HCT116 (cell line): ENCODE results near the gene COL23A1. TPM values are rescaled to one million over a fixed set of nuclear protein-coding genes. Genes with fewer than 3 reads are reported as not detected.

Source experiments
- ATAC-seq: fragments of 200-7000 bp; cut with Tn5 transposase; 2 replicates; pipeline ENCODE4 v1.9.1; 2020; ENCODE audit warnings: mild to moderate bottlenecking, moderate library complexity
- BruUV-seq: library from RNA; stranded (reverse); fragments of 400-500 nt; replicated peaks from 2 replicates; lab custom pipeline; 2021; lab: Mats Ljungman, UMichigan
- CTCF ChIA-PET: fragments of 300-600 bp; sonication (Branson Sonifier 250); formaldehyde crosslinking; loops from one replicate; lab custom pipeline; 2021; ENCODE audit warnings: antibody characterized with exemption; lab: Charles Lee
- POLR2A ChIA-PET: fragments of 300-600, 350-600 bp; sonication (Branson Sonifier 250); formaldehyde crosslinking; loops from one replicate; lab custom pipeline; 2021; ENCODE audit warnings: antibody characterized with exemption; lab: Charles Lee
- RAD21 ChIA-PET, 2 experiments: fragments of 300-600 bp; sonication (Branson Sonifier 250); formaldehyde crosslinking; loops; one replicate each; lab custom pipeline; 2023; ENCODE audit warnings: low total read pairs in 2 of 2; ENCODE audit not compliant: uncharacterized antibody in 2 of 2, unreplicated experiment in 2 of 2, low non-redundant PET in 1 of 2; lab: Charles Lee
- DNase-seq: peaks from one replicate; pipeline ENCODE4 v3.0.0-alpha.2; 2010; ENCODE audit warnings: low read depth, low spot score
- H2AFZ ChIP-seq: fragments of 200-600 bp; shearing (Covaris generic), sonication (generic); 2 replicates; pipeline ENCODE4 v1.6.1; 2017; ENCODE audit warnings: low read depth, mixed run types, mixed read lengths, antibody characterized with exemption, low read length; ENCODE audit not compliant: poor library complexity, severe bottlenecking
- H3K27ac ChIP-seq: 2 replicates; pipeline ENCODE4 v1.5.1; 2012; ENCODE audit warnings: low read depth, low read length
- H3K27me3 ChIP-seq: fragments of 200-600 bp; sonication (generic); 2 replicates; pipeline ENCODE4 v1.6.1; 2016; ENCODE audit warnings: mixed run types, low read length, mixed read lengths; ENCODE audit not compliant: insufficient read depth
- H3K36me3 ChIP-seq, 2 experiments: fragments of 200-500 bp in 1 of 2; fragments of 200-600 bp in 1 of 2; sonication (Bioruptor generic) in 1 of 2; sonication (generic) in 1 of 2; 2 replicates each; pipeline versions ENCODE4 v1.5.1 to v1.6.1; 2014 to 2016; ENCODE audit warnings: low read length in 2 of 2, inconsistent platforms in 1 of 2, mixed read lengths in 1 of 2, mixed run types in 1 of 2; ENCODE audit not compliant: insufficient read depth in 2 of 2, control insufficient read depth in 1 of 2
- H3K4me1 ChIP-seq, 2 experiments: fragments of 200-600 bp in 1 of 2; sonication (generic) in 1 of 2; 2 replicates each; pipeline versions ENCODE4 v1.5.1 to v1.6.1; 2012 to 2017; ENCODE audit warnings: low read length in 2 of 2, inconsistent platforms in 1 of 2, mild to moderate bottlenecking in 1 of 2, mixed read lengths in 1 of 2, mixed run types in 1 of 2, moderate library complexity in 1 of 2; ENCODE audit not compliant: insufficient read depth in 2 of 2, control insufficient read depth in 1 of 2
- H3K4me2 ChIP-seq: fragments of 200-600 bp; sonication (generic); 2 replicates; pipeline ENCODE4 v1.6.1; 2017; ENCODE audit warnings: mixed run types, low read length, mixed read lengths
- H3K4me3 ChIP-seq, 2 experiments: fragments of 200-600 bp in 1 of 2; sonication (generic) in 1 of 2; replicated peaks in 1 of 2; 2 replicates each; pipeline ENCODE4 v1.5.1; 2011 to 2016; ENCODE audit warnings: low read length in 2 of 2, control low read depth in 1 of 2, low read depth in 1 of 2, mild to moderate bottlenecking in 1 of 2, mixed read lengths in 1 of 2, mixed run types in 1 of 2
- H3K79me2 ChIP-seq: fragments of 200-600 bp; sonication (generic); 2 replicates; pipeline ENCODE4 v1.6.1; 2017; ENCODE audit warnings: mild to moderate bottlenecking, mixed run types, low read length, moderate library complexity, mixed read lengths; ENCODE audit not compliant: insufficient read depth
- H3K9ac ChIP-seq: fragments of 200-600 bp; sonication (generic); 2 replicates; pipeline ENCODE4 v1.6.1; 2016; ENCODE audit warnings: low read length, mixed read lengths
- H3K9me2 ChIP-seq: fragments of 200-600 bp; sonication (generic), shearing (Covaris generic); 2 replicates; pipeline ENCODE4 v1.6.1; 2017; ENCODE audit warnings: mixed run types, mild to moderate bottlenecking, moderate library complexity; ENCODE audit not compliant: insufficient read depth
- H3K9me3 ChIP-seq, 2 experiments: fragments of 200-500 bp in 1 of 2; fragments of 200-600 bp in 1 of 2; sonication (Bioruptor generic) in 1 of 2; sonication (generic) in 1 of 2; 2 replicates each; pipeline ENCODE4 v1.6.1; 2014 to 2017; ENCODE audit warnings: low read length in 2 of 2, mixed read lengths in 2 of 2, inconsistent platforms in 1 of 2, low read depth in 1 of 2, mild to moderate bottlenecking in 1 of 2, mixed run types in 1 of 2, moderate library complexity in 1 of 2; ENCODE audit not compliant: control insufficient read depth in 1 of 2, insufficient read depth in 1 of 2
- H4K20me1 ChIP-seq: fragments of 200-600 bp; sonication (generic), shearing (Covaris generic); 2 replicates; pipeline ENCODE4 v1.6.1; 2017; ENCODE audit warnings: mixed run types, mild to moderate bottlenecking, moderate library complexity; ENCODE audit not compliant: insufficient read depth
- CBX3 ChIP-seq: IDR thresholded peaks from 2 replicates; pipeline ENCODE4 v1.6.1; 2012; ENCODE audit warnings: low read depth
- EGR1 ChIP-seq: IDR thresholded peaks from 2 replicates; pipeline ENCODE4 v1.6.1; 2012; ENCODE audit warnings: low read depth
- ELF1 ChIP-seq: IDR thresholded peaks from 2 replicates; pipeline ENCODE4 v1.6.1; 2012; ENCODE audit warnings: low read depth, borderline replicate concordance
- EZH2 ChIP-seq: fragments of 200-600 bp; sonication (generic); IDR thresholded peaks from 2 replicates; pipeline ENCODE4 v1.6.1; 2017; ENCODE audit warnings: antibody characterized with exemption, mixed run types
- EZH2phosphoT487 ChIP-seq: fragments of 200-600 bp; IDR thresholded peaks from 2 replicates; pipeline ENCODE4 v1.6.1; 2018; ENCODE audit warnings: antibody characterized with exemption, borderline replicate concordance
- JUND ChIP-seq: IDR thresholded peaks from 2 replicates; pipeline ENCODE4 v1.6.1; 2012
- POLR2A ChIP-seq: IDR thresholded peaks from 2 replicates; pipeline ENCODE4 v1.7.0; 2011; ENCODE audit warnings: borderline replicate concordance; ENCODE audit not compliant: insufficient read depth, insufficient read length; ENCODE audit errors: extremely low read depth
- POLR2AphosphoS5 ChIP-seq: IDR thresholded peaks from 2 replicates; pipeline ENCODE4 v1.6.1; 2011; ENCODE audit warnings: mild to moderate bottlenecking, low read depth, low read length, moderate library complexity
- RAD21 ChIP-seq: IDR thresholded peaks from 2 replicates; pipeline ENCODE4 v1.6.1; 2012; ENCODE audit warnings: low read depth, mild to moderate bottlenecking
- SP1 ChIP-seq: IDR thresholded peaks from 2 replicates; pipeline ENCODE4 v1.6.1; 2012; ENCODE audit warnings: low read depth
- SRF ChIP-seq: IDR thresholded peaks from 2 replicates; pipeline ENCODE4 v1.6.1; 2012; ENCODE audit warnings: low read depth
- TCF7L2 ChIP-seq: IDR thresholded peaks from 2 replicates; pipeline ENCODE4 v1.7.0; 2011; ENCODE audit warnings: borderline replicate concordance, inconsistent platforms; ENCODE audit not compliant: insufficient read depth, insufficient read length; ENCODE audit errors: extremely low read depth
- YY1 ChIP-seq: IDR thresholded peaks from 2 replicates; pipeline ENCODE4 v1.6.1; 2011; ENCODE audit warnings: low read length, low read depth, moderate library complexity, mild to moderate bottlenecking; ENCODE audit not compliant: insufficient replicate concordance; ENCODE audit errors: extremely low read depth
- ZFX ChIP-seq: fragments of 450-650 bp; IDR thresholded peaks from 2 replicates; pipeline ENCODE4 v1.6.1; 2017
- intact Hi-C: fragments of 100-400 bp; cut with micrococcal nuclease; formaldehyde crosslinking; loops from 2 replicates; pipeline ENCODE4 v1.10.0; 2022
- total RNA-seq: library from RNA; stranded (reverse); gene quantifications from one replicate; pipeline ENCODE4 v1.2.1, GENCODE V29; 2021; ENCODE audit not compliant: unreplicated experiment
- TF ChIP-seq, protein P1 (sequence below), 3 experiments: fragments of 200-600 bp in 1 of 3; sonication (generic) in 1 of 3; IDR thresholded peaks in 2 of 3; conservative IDR thresholded peaks in 1 of 3; 2 replicates each; pipeline ENCODE4 v1.5.1; 2012 to 2017; ENCODE audit warnings: low read depth in 2 of 3, low read length in 2 of 3, antibody characterized with exemption in 1 of 3, borderline replicate concordance in 1 of 3, control low read depth in 1 of 3, mild to moderate bottlenecking in 1 of 3, mixed read lengths in 1 of 3, mixed run types in 1 of 3, moderate library complexity in 1 of 3; ENCODE audit not compliant: insufficient read depth in 1 of 3
- TF ChIP-seq, protein P2 (sequence below): IDR thresholded peaks from 2 replicates; pipeline ENCODE4 v1.6.1; 2012; ENCODE audit warnings: low read depth

COL23A1 gene
- total RNA-seq, 1 experiment from 2014 or later: not detected

DNA sequence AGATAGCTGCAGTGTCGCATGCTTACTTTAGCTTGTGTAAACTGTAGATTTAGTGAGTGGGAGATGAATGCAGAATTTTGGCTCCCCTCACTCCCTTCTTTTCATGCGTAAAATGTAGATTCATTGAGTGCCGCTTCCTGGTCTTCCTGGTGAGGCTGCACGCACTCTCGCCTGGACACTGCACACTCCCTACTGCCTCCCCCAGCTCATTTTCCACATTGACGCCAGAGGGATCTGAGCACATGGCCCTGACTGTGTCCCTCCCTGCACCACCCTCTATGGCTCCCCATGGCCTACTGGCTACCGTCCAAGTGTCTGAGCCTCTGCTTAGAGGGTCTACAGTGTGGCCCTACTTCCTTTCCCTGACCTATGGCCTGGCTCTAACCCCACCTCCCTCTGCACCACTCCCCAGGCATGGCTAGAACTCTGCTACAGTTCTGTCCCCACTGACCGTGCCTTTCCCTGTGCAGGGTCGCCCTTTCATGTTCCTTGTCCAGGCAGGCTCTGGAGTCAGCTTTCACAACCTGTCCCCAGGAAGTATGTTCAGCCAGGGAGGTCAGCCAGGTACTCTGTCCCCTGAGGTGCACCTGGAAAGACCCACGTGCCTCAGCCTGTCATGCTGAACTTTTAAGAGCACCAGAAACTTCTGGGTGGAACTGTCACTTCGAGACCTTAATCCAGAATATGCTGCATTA lies 160.6 kb downstream of the COL23A1 start:
- intact Hi-C loops: no loop called here
- no TSS peak for BruUV-seq
- no peak overlapping the region for H3K9ac ChIP-seq
- no peaks in the 10 kb centered on the region for H3K9me2 ChIP-seq
- no peaks in the 10 kb centered on the region for H3K4me1 ChIP-seq
- ChIA-PET CTCF (interaction anchor here (1.0 to 1.1 kb wide), 2 partner anchors 14 to 301 kb away, joined by 3 to 4 read pairs; no protein-coding TSS in a partner anchor), POLR2A (no interaction called here), RAD21 (no interaction called here)
- no peak for ATAC-seq
- no peaks in the 10 kb centered on the region for H3K36me3 ChIP-seq
- H4K20me1 ChIP-seq: no peaks in the 10 kb centered on the region
- TF ChIP-seq TCF7L2 (no peak), RAD21 (no peak), POLR2AphosphoS5 (no peak), CBX3 (no peak), SP1 (no peak), SRF (no peak), POLR2A (no peak), EZH2phosphoT487 (no peak), YY1 (no peak), ZFX (no peak), JUND (no peak), EGR1 (no peak), EZH2 (no peak), ELF1 (no peak)
- TF ChIP-seq, protein P1, sequence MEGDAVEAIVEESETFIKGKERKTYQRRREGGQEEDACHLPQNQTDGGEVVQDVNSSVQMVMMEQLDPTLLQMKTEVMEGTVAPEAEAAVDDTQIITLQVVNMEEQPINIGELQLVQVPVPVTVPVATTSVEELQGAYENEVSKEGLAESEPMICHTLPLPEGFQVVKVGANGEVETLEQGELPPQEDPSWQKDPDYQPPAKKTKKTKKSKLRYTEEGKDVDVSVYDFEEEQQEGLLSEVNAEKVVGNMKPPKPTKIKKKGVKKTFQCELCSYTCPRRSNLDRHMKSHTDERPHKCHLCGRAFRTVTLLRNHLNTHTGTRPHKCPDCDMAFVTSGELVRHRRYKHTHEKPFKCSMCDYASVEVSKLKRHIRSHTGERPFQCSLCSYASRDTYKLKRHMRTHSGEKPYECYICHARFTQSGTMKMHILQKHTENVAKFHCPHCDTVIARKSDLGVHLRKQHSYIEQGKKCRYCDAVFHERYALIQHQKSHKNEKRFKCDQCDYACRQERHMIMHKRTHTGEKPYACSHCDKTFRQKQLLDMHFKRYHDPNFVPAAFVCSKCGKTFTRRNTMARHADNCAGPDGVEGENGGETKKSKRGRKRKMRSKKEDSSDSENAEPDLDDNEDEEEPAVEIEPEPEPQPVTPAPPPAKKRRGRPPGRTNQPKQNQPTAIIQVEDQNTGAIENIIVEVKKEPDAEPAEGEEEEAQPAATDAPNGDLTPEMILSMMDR (IDR thresholded peaks at IDR 0.05 in 2 of 3, conservative IDR thresholded peaks at IDR 0.05 in 1 of 3; ENCODE audit: borderline replicate concordance in 1 of 3, insufficient read depth in 1 of 3, low read depth in 2 of 3, low read length in 2 of 3): no peak
- TF ChIP-seq, protein P2, sequence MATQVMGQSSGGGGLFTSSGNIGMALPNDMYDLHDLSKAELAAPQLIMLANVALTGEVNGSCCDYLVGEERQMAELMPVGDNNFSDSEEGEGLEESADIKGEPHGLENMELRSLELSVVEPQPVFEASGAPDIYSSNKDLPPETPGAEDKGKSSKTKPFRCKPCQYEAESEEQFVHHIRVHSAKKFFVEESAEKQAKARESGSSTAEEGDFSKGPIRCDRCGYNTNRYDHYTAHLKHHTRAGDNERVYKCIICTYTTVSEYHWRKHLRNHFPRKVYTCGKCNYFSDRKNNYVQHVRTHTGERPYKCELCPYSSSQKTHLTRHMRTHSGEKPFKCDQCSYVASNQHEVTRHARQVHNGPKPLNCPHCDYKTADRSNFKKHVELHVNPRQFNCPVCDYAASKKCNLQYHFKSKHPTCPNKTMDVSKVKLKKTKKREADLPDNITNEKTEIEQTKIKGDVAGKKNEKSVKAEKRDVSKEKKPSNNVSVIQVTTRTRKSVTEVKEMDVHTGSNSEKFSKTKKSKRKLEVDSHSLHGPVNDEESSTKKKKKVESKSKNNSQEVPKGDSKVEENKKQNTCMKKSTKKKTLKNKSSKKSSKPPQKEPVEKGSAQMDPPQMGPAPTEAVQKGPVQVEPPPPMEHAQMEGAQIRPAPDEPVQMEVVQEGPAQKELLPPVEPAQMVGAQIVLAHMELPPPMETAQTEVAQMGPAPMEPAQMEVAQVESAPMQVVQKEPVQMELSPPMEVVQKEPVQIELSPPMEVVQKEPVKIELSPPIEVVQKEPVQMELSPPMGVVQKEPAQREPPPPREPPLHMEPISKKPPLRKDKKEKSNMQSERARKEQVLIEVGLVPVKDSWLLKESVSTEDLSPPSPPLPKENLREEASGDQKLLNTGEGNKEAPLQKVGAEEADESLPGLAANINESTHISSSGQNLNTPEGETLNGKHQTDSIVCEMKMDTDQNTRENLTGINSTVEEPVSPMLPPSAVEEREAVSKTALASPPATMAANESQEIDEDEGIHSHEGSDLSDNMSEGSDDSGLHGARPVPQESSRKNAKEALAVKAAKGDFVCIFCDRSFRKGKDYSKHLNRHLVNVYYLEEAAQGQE: no peak
- H3K79me2 ChIP-seq: no peaks in the 10 kb centered on the region
- no peak for DNase-seq
- no peak overlapping the region for H3K4me3 ChIP-seq
- H2AFZ ChIP-seq: no peak overlapping the region
- no peaks in the 10 kb centered on the region for H3K27me3 ChIP-seq
- no peaks in the 10 kb centered on the region for H3K9me3 ChIP-seq
- H3K27ac ChIP-seq: no peak overlapping the region
- no peak overlapping the region for H3K4me2 ChIP-seq
